Upper lobe of left lung (tissue), 4 donors: ENCODE results near the gene RGMA.

ENCODE experiments used
- CTCF ChIP-seq, 6 experiments: fragments of 450-650 bp in 4 of 6; fragments of 200-600 bp in 2 of 6; sonication (generic) in 2 of 6; IDR thresholded peaks; one replicate each; pipeline ENCODE4 v1.5.1; 2016 to 2019; ENCODE audit warnings: antibody characterized with exemption in 6 of 6
- EP300 ChIP-seq, 4 donors: sonication (generic); formaldehyde crosslinking; IDR thresholded peaks; one replicate each; pipeline ENCODE4 v1.5.1; 2017; ENCODE audit warnings: antibody characterized with exemption in 4 of 4, control low read depth in 2 of 4

- TF ChIP-seq CTCF (IDR thresholded peaks at IDR 0.05) (no peak), EP300 (IDR thresholded peaks at IDR 0.05) (no peak)
Measured at GRCh38 chr15:93127286-93127685, 38.3 kb upstream of the RGMA start.
